ENCODE data around the gene RAB3C. TPM values are rescaled to one million over a fixed set of nuclear protein-coding genes. Genes with fewer than 3 reads are reported as not detected.

The RAB3C gene
- total and polyA plus RNA-seq, 10 donors, result 0.06 to 2.0 (median 0.21) TPM; not detected in 2

DNA sequence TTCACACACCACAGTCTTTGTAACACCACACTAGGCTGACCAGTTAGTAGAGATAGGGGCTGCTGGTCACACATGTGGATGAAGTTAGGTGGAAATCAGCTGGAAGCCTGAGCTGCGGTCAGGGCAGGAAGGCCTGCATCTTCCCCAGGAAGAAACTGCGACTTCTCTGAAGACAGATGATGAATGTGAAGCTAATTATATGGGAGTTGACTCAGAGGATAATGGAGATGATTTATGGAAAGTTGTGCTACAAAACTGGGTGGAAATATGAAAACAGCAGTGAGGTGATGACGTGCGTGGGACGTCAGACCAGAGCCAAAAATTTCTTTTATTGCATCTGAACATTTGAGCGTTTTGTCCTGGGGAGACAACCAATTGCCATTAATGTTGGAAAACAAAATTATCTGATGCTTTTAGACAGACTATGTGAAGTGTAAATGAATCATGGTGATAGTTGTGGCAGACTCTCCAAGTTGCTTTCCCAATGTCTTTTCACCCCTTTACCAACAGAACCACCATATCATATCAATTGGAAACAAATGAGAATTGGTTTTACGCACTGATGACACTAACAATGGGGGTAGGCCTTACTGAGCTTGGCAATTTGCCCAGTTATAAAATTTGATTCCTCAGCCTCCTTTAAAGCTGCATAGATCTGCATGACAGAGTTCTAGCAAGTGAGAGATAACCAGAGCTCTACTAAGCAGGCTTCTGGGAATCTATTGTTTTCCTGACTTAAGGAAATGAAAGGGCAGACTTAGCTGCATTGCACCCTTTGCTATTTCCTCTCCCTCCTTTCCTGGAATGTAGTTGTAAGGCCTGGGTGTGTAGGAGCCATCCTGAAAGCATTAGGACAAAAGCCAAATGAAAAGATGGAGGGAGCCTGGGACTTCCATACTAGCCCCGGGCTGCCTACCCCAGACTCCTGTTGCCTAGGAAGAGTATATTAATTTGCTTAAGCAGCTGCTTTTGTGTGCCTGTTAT lies 84.0 kb downstream of the RAB3C start:
- TF ChIP-seq POLR2A (IDR thresholded peaks at IDR 0.05), result no peak
- Histone ChIP-seq H3K27me3 (replicated peaks in 1 of 7) (no peaks in the 10 kb centered on the region), H3K4me1 (peaks cover 0 to 9% (median 0%) of the 10 kb centered on the region in 6 donors), H3K36me3 (no peaks in the 10 kb centered on the region), H3K27ac (peak overlapping the region in 6 of 8 donors; percentile 1 to 31 (median 20)), H3K4me3 (no peak overlapping the region), H3K9me3 (peaks cover 0 to 11% (median 0%) of the 10 kb centered on the region in 8 donors)
- no peak for DNase-seq
- 61 to 76% (median 64%) methylated on average over 8 of the region's 8 CpGs for WGBS, 5 donors
- intact Hi-C loops (cut with DNase I; ENCODE audit: low total_unique reads), result no loop called here

DNA sequence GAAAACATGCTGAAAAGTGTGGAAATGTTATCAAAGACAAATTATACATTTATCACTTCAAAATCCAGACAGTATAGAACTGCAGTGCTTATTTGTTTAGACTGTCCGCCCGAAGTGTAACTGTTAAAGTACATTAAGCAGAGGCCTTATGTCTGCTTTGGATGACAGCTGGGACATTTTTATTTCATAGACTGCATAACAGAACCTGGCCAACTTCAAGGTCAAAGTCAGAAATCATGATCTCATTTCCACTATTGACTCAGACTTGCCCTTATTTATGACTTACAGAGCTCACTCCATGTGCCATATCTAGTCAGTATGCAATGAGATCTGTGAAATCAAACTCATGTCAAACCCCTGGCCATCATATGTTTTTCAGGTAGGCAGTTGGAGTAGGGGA lies 87.7 kb downstream of the RAB3C start:
- Histone ChIP-seq H3K9me3 (peaks cover 0 to 11% (median 0%) of the 10 kb centered on the region in 8 donors), H3K27me3 (replicated peaks in 1 of 7) (no peaks in the 10 kb centered on the region), H3K27ac (no peak overlapping the region), H3K4me3 (no peak overlapping the region), H3K4me1 (peaks cover 0 to 9% (median 0%) of the 10 kb centered on the region in 6 donors), H3K36me3 (no peaks in the 10 kb centered on the region)
- intact Hi-C loops (cut with DNase I; ENCODE audit: low total_unique reads), result no loop called here
- TF ChIP-seq, protein P1, sequence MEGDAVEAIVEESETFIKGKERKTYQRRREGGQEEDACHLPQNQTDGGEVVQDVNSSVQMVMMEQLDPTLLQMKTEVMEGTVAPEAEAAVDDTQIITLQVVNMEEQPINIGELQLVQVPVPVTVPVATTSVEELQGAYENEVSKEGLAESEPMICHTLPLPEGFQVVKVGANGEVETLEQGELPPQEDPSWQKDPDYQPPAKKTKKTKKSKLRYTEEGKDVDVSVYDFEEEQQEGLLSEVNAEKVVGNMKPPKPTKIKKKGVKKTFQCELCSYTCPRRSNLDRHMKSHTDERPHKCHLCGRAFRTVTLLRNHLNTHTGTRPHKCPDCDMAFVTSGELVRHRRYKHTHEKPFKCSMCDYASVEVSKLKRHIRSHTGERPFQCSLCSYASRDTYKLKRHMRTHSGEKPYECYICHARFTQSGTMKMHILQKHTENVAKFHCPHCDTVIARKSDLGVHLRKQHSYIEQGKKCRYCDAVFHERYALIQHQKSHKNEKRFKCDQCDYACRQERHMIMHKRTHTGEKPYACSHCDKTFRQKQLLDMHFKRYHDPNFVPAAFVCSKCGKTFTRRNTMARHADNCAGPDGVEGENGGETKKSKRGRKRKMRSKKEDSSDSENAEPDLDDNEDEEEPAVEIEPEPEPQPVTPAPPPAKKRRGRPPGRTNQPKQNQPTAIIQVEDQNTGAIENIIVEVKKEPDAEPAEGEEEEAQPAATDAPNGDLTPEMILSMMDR (IDR thresholded peaks at IDR 0.05 in 8 of 11, conservative IDR thresholded peaks at IDR 0.05 in 3 of 11), result no peak
- TF ChIP-seq POLR2A (IDR thresholded peaks at IDR 0.05), result no peak
- TF ChIP-seq POLR2AphosphoS5 (IDR thresholded peaks at IDR 0.05), result no peak
- DNase-seq, result no peak
- WGBS, 5 donors, result 58 to 87% (median 78%) methylated on average over 2 of the region's 2 CpGs

DNA sequence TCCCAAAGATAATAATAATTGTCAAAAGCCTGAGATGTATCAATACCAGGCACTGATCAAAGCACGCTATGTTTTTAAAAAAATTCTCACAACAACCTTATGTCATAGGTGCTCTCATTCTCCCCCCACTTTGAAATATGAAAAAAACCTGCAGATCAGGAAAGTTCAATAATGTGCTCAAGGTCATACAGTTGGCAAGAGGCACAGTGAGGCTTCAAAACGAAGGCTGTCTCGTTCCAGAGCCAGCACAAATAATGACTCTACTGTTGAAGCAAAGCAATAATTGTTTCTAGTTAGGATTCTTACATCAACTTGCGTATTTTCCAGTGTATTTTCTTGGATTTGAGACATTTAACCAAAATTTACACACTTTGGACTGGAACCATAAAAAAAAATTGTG lies 88.3 kb downstream of the RAB3C start:
- intact Hi-C loops (cut with DNase I; ENCODE audit: low total_unique reads), result no loop called here
- TF ChIP-seq POLR2A (IDR thresholded peaks at IDR 0.05) (no peak), POLR2AphosphoS5 (IDR thresholded peaks at IDR 0.05) (no peak)
- TF ChIP-seq, protein P1 (IDR thresholded peaks at IDR 0.05 in 8 of 11, conservative IDR thresholded peaks at IDR 0.05 in 3 of 11), result no peak
- 73 to 84% (median 77%) methylated on average over 4 of the region's 4 CpGs for WGBS, 5 donors

DNA sequence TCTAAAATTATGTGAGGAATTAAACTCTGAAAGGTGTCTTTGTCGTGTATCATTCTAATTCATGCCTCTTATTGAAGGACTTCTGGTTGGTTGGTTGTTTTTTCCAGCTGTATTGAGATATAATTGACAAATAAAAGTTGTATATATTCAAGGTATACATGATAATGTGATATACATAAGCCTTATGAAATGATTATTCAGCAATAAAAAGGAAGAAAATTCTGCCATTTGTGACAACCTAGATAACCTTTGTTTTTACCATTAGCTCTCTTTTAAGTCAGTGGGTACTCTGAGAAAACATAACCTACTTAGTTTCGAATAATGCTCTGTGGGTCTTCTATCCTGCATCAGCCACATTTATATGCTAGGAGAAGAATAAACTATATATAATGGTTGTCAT lies 89.6 kb downstream of the RAB3C start:
- Histone ChIP-seq H3K36me3 (no peaks in the 10 kb centered on the region), H3K27me3 (replicated peaks in 1 of 7) (no peaks in the 10 kb centered on the region), H3K9me3 (peaks cover 0 to 11% (median 0%) of the 10 kb centered on the region in 8 donors), H3K4me1 (peaks cover 0 to 1% (median 0%) of the 10 kb centered on the region in 6 donors), H3K4me3 (no peak overlapping the region), H3K27ac (no peak overlapping the region)
- DNase-seq, result no peak
- TF ChIP-seq POLR2A (IDR thresholded peaks at IDR 0.05), result no peak
- TF ChIP-seq, protein P1 (IDR thresholded peaks at IDR 0.05 in 8 of 11, conservative IDR thresholded peaks at IDR 0.05 in 3 of 11), result no peak
- no peak for TF ChIP-seq POLR2AphosphoS5 (IDR thresholded peaks at IDR 0.05)
- intact Hi-C loops (cut with DNase I; ENCODE audit: low total_unique reads), result no loop called here
- 79 to 93% (median 85%) methylated on average over 2 of the region's 2 CpGs for WGBS, 5 donors

More for the DNA sequence above, 88.3 kb downstream of the RAB3C start:
- Histone ChIP-seq H3K36me3 (no peaks in the 10 kb centered on the region), H3K4me3 (no peak overlapping the region), H3K4me1 (peaks cover 0 to 9% (median 0%) of the 10 kb centered on the region in 6 donors), H3K27me3 (replicated peaks in 1 of 7) (no peaks in the 10 kb centered on the region), H3K9me3 (peaks cover 0 to 11% (median 0%) of the 10 kb centered on the region in 8 donors), H3K27ac (no peak overlapping the region)
- DNase-seq, result no peak

Data from spleen (tissue), 11 donors.